ENCODE measurements around the gene ELP1.
"Not testable (repeated sequence)": the region's sequence is repeated elsewhere in the genome, so short reads cannot be mapped to it uniquely, and the experiment has no call there.

Gene ELP1

GRCh38 chr9:108924466-108924865 lies 9.5 kb downstream of the ELP1 start:
- DNase-seq (ENCODE audit: low spot score): no peak

GRCh38 chr9:108921200-108921599 lies 12.7 kb downstream of the ELP1 start:
- DNase-seq (ENCODE audit: low spot score): no peak

DNA sequence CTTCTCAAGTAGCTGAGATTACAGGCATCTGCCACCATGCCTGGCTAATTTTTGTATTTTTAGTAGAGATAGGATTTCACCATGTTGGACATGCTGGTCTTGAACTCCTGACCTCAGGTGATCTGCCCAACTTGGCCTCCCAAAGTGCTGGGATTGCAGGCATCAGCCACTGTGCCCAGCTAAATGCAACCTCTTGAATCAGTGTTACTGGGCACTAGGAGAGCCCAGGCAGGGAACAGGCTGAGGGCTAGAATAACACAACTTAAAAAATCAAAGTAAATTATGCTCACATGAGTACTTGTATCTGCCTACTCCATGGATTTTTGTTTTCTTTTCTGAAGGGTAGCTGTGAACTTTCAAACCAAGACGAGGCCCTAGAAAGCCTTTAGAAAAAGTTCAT lies 13.5 kb downstream of the ELP1 start:
- DNase-seq (ENCODE audit: low spot score): not testable (repeated sequence)

GRCh38 chr9:108919517-108919916 lies 14.4 kb downstream of the ELP1 start:
- no peak for DNase-seq (ENCODE audit: low spot score)

DNA sequence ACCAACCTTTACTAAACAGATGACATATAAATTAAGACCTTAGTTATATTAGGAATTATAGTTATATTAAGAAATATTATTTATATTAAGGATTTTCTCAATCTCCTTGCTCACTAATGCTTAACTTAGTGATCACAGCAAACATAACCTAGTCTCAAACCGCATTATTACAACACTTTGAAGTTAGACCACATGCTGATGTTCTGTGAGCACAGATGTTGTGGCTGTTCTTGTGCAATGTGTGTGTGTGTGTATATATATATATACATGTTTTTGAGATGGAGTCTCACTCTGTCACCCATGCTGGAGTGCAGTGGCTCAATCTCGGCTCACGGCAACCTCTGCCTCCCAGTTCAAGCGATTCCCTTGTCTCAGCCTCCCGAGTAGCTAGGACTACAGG lies 20.5 kb downstream of the ELP1 start:
- DNase-seq (ENCODE audit: low spot score): no peak

GRCh38 chr9:108911820-108912219 lies 22.1 kb downstream of the ELP1 start:
- DNase-seq (ENCODE audit: low spot score): no peak

DNA sequence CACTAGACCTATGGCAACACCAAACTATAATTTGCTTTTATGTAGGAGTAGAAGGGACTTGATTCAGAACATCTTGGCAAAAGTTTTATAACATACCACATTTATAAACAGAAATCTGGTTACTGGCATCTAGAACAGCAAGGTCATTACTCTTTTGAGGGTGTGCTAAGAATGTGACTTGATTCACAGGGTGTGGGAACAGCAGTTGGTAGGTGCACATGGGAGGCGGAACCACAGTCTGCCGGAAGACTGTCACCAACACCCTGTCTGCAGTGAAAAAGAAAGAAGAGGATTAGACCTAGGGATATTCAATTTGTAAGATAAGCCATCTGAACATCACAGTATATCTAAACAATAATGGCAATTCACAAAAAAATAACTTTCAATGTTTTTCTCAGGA lies 23.0 kb downstream of the ELP1 start:
- no peak for DNase-seq (ENCODE audit: low spot score)

DNA sequence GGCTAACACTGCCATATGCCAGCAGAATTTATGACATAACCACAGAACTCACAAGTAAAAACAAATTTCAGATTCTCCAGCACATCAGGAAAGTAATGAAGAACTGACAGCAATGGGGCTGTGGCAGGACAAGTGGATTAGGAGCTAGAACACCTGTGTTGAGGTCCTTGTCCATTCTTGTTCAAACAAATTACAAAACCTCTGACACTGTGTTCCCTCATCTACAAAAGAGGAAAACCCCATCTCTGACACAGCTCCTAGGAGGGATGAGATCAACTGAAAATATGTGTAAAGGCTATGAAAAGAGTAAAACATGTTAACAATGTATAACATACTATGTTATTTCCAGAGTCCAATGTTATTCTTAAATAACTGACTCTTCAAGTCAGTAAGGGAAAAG lies 23.5 kb downstream of the ELP1 start:
- no peak for DNase-seq (ENCODE audit: low spot score)

- no peak for DNase-seq (ENCODE audit: low spot score)
Measured at GRCh38 chr9:108905494-108905893, 28.4 kb downstream of the ELP1 start.

DNA sequence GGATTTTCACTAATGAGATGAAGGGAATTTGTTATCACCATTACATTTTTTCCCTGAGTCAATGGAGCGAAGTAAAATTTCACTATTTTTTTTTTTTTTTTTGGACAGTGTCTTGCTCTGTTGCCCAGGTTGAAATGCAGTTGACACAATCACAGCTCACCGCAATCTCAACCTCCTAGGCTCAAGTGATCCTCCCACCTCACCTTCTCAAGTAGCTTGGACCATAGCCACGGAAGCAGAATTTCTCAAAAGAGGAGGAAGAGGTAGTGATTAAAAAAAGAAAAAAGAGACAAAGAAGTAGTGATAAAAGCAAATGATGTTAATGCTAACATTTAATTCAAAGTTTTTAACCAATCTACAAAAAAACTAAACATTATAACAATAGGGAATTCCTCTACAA lies 29.8 kb downstream of the ELP1 start:
- no peak for DNase-seq (ENCODE audit: low spot score)

GRCh38 chr9:108903420-108904103 lies 30.4 kb downstream of the ELP1 start:
- DNase-seq (ENCODE audit: low spot score): no peak

DNA sequence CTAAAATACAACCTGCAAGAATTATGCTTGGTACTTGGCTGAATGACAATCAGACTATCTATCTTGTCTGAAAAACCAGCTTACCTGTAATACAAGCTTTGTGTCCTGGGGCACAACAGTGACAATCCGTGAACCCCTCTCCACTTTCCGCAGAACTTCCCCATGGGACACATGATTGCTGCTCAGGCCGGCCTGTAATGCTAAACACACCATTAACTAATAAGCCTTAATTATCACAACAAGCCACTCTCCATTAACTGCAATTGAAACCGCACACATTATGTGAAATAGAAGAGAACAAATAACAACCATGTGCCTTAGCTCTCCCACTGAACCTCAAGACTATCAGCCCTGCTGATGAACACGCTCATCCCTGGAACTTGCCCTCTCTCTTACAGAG lies 33.7 kb downstream of the ELP1 start:
- no peak for DNase-seq (ENCODE audit: low spot score)

- DNase-seq (ENCODE audit: low spot score): not testable (repeated sequence)
Measured at GRCh38 chr9:108899023-108899695, 34.8 kb downstream of the ELP1 start.

GRCh38 chr9:108897324-108898096 lies 36.4 kb downstream of the ELP1 start:
- no peak for DNase-seq (ENCODE audit: low spot score)

DNA sequence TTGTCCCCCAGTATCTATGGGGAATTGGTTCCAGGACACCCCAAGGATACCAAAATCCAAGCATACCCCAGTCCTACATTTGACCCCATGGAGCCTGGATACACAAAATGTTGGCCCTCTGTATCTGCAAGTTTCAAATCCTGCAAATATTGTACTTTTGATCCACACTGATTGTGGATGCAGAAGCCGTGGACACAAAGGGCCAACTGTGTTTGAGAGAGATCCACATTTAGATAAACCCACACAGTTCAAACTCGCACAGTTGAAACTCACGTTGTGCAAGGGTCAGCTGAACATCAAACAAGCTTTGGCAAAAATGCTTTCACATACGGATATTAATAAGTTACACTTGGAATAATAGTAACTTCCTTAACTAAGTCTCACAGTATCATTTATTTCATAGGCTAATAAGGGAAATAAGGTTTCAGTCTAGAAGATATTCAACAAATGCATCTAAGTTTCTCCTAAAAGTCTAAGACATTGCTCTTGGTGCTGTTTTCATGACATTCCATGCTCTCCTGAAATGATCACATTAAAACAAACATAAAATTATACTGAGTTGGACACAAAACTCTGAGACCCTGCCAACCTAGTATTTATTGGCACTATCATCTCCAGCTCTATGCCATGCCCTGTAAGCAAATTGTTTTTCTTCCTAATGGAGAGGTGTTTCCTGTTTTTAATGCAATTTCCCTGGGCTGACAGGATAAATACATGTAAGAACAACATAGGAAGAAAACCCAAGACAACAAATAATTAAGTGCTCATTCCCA lies 39.5 kb downstream of the ELP1 start:
- DNase-seq (ENCODE audit: low spot score): no peak

DNA sequence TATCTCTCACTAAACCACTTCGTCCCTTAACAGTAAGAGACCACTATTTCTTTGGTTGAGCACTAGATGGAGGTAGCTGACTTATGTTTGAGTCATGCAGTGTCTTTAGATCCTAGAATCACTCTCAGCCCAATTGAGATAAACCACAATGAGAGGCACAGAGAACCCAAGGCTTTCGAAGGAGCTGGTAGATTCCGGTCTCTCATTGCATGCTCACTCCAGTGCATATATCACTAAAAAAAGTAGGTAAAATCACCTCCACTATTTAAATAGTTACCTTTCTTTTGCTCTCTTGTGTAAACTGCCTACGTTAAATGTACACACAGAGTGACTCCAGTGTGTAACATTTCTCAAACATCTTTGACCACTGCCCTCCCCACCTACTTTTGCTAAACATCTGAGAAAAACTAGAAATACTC lies 44.3 kb downstream of the ELP1 start:
- no peak for DNase-seq (ENCODE audit: low spot score)

DNA sequence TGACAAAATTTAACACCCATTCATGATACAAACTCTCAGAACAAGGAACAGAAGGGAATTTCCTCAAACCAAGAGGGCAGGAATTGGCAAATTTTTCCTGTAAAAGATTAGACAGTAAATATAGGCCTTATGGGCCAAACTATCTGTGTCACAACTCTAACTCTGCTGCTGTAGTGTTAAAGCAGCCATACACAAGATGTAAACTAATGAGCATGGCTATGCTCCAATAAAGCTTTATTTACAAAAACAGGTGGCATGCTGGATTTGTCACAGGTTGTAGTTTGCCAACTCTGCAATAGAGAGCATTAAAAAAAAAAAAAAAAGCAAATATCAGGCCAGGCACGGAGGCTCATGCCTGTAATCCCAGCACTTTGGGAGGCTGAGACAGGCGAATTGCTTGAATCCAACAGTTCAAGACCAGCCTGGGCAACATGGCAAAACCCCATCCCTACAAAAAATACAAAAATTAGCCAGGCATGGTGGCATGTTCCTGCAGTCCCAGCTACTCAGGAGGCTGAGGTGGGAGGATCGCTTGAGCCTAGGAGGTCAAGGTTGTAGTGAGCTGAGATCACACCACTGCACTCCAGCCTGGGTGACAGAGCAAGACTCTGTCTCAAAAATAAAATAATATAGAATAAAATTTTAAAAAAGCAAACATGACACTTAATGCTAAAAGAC lies 47.2 kb downstream of the ELP1 start:
- DNase-seq (ENCODE audit: low spot score): not testable (repeated sequence)

DNA sequence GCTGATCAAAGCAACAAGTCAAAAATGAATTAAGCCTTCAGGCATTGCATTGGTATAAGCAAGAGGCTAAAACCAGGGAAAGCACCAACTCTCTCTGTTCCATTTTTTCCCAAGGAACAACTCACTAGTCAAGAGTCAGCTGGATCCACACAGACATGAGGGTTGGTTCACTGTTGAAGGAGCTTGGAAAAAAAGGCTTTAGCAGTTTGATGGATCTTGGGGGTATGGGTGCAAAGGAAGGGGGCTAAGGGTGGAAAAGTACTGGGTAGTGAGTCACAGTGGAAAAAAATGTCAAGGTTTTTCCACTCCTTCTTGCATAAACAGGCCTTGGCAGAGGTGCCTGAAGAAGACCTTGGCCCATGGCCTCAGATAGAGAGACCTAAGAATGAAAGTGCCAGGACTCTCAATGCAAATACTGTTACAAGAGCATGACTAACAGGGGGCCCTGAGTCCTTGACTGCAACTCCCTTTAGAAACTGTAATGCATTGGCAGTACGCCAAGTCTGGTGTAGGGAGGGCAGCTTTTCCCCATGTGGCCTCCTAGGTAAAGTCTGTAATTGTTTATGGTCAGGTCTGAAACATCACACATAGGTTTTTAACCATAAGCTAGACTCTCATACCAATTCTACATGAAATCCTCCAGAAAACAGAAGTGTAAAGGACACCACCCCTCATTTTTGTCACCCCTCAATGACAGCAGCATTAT lies 48.1 kb downstream of the ELP1 start:
- no peak for DNase-seq (ENCODE audit: low spot score)

GRCh38 chr9:108884701-108885100 lies 49.2 kb downstream of the ELP1 start:
- no peak for DNase-seq (ENCODE audit: low spot score)

DNA sequence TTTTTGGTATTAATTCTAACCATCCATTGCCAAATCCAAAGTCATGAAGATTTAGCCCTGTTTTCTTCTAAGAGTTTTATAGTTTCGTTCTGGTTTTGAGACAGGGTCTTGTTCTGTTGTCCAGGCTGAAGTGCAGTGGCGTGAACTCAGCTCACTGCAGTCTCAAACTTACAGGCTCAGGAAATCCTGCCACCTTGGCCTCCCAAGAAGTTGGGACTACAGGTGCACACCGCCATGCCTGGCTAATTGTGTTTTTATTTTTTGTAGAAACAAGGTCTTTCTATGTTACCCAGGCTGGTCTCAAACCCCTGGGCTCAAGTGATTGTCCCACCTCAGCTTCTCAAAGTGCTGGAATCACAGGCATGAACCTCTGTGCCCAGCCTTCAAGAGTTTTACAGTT lies 50.8 kb downstream of the ELP1 start:
- no peak for DNase-seq (ENCODE audit: low spot score)
